A673 (cell line): ENCODE data around the gene MSH3. TPM values are rescaled to one million over a fixed set of nuclear protein-coding genes. Genes with fewer than 3 reads are reported as not detected.

Source experiments
- BruUV-seq: library from RNA; stranded (reverse); fragments of 400-500 nt; replicated peaks from 2 replicates; lab custom pipeline; 2021; lab: Mats Ljungman, UMichigan
- CTCF ChIA-PET: fragments of 300-600 bp; sonication (Branson Sonifier 250); formaldehyde crosslinking; loops from one replicate; lab custom pipeline; 2022; ENCODE audit warnings: antibody characterized with exemption; lab: Charles Lee
- POLR2A ChIA-PET: fragments of 300-600 bp; sonication (Branson Sonifier 250); formaldehyde crosslinking; loops from one replicate; lab custom pipeline; 2022; ENCODE audit warnings: antibody characterized with exemption; ENCODE audit not compliant: low non-redundant PET; lab: Charles Lee
- DNase-seq: peaks from one replicate; pipeline ENCODE4 v3.0.0-alpha.2; 2015; ENCODE audit warnings: low spot score
- H3K27ac ChIP-seq: fragments of 200-600 bp; sonication (generic); 2 replicates; pipeline ENCODE4 v1.5.1; 2016; ENCODE audit warnings: mixed run types, low read depth, mild to moderate bottlenecking, mixed read lengths, antibody characterized with exemption, low read length; ENCODE audit not compliant: poor library complexity, severe bottlenecking
- H3K27me3 ChIP-seq: fragments of 200-600 bp; sonication (generic); replicated peaks from 2 replicates; pipeline ENCODE4 v1.6.1; 2017; ENCODE audit warnings: mixed run types, low read depth, mild to moderate bottlenecking, mixed read lengths, antibody characterized with exemption, low read length; ENCODE audit not compliant: insufficient read depth, poor library complexity
- H3K36me3 ChIP-seq: fragments of 200-600 bp; sonication (generic); 2 replicates; pipeline ENCODE4 v1.6.1; 2016; ENCODE audit warnings: mixed run types, mild to moderate bottlenecking, mixed read lengths, antibody characterized with exemption, low read length; ENCODE audit not compliant: insufficient read depth, poor library complexity, severe bottlenecking
- H3K4me1 ChIP-seq: fragments of 200-600 bp; sonication (generic); 2 replicates; pipeline ENCODE4 v1.6.1; 2017; ENCODE audit warnings: mixed run types, mild to moderate bottlenecking, mixed read lengths, antibody characterized with exemption, low read length; ENCODE audit not compliant: insufficient read depth, poor library complexity, severe bottlenecking
- H3K4me3 ChIP-seq: fragments of 200-600 bp; sonication (generic); 2 replicates; pipeline ENCODE4 v1.5.1; 2016; ENCODE audit warnings: low read depth, mixed run types, mild to moderate bottlenecking, mixed read lengths, low read length; ENCODE audit not compliant: poor library complexity, severe bottlenecking
- H3K9me3 ChIP-seq: fragments of 200-600 bp; sonication (generic); 2 replicates; pipeline ENCODE4 v1.6.1; 2016; ENCODE audit warnings: mixed run types, low read depth, mild to moderate bottlenecking, mixed read lengths, antibody characterized with exemption, low read length; ENCODE audit not compliant: poor library complexity, severe bottlenecking
- EZH2 ChIP-seq: fragments of 200-600 bp; sonication (generic); IDR thresholded peaks from 2 replicates; pipeline ENCODE4 v1.6.1; 2017; ENCODE audit warnings: borderline replicate concordance, low read depth, mild to moderate bottlenecking, mixed read lengths, antibody characterized with exemption, low read length; ENCODE audit not compliant: poor library complexity, severe bottlenecking
- intact Hi-C: fragments of 100-400 bp; cut with micrococcal nuclease; formaldehyde crosslinking; loops from one replicate; pipeline ENCODE4 v1.10.0; 2022; ENCODE audit not compliant: unreplicated experiment
- total RNA-seq: library from RNA; stranded (reverse); gene quantifications from 2 replicates; pipeline ENCODE4 v1.2.3, GENCODE V29; 2021
- TF ChIP-seq, protein P1 (sequence below): fragments of 300-800, 200-600 bp; sonication (generic); conservative IDR thresholded peaks from 2 replicates; pipeline ENCODE4 v1.5.1; 2017; ENCODE audit warnings: low read depth, mild to moderate bottlenecking, antibody characterized with exemption, low read length, moderate library complexity, mixed read lengths

MSH3 gene
- total RNA-seq, 1 experiment from 2014 or later: 16.2 TPM

DNA sequence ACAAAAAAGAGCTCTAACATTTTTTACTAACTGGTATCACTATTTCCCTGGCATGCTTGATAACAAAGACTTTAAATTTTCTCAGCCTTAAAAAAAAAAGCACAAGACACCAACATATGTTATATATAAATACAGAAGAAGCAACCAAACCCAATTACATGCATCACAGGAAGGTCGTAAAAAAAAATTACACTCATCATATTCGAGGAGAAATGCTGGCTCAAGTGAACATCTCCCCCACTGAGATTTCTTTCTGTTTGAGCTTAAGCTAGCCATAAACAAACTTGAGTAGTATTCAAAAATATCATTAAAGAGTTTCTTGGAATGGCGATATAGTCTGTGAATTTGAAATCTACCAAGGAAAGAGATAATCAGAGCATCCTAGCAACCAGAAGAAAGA is 7.5 kb upstream of the MSH3 start:
- Histone ChIP-seq H3K9me3 (no peaks in the 10 kb centered on the region), H3K27ac (no peak overlapping the region), H3K4me3 (no peak overlapping the region), H3K36me3 (peaks cover 60% of the 10 kb centered on the region), H3K4me1 (no peaks in the 10 kb centered on the region), H3K27me3 (no peaks in the 10 kb centered on the region)
- no peak for TF ChIP-seq EZH2
- TF ChIP-seq, protein P1, sequence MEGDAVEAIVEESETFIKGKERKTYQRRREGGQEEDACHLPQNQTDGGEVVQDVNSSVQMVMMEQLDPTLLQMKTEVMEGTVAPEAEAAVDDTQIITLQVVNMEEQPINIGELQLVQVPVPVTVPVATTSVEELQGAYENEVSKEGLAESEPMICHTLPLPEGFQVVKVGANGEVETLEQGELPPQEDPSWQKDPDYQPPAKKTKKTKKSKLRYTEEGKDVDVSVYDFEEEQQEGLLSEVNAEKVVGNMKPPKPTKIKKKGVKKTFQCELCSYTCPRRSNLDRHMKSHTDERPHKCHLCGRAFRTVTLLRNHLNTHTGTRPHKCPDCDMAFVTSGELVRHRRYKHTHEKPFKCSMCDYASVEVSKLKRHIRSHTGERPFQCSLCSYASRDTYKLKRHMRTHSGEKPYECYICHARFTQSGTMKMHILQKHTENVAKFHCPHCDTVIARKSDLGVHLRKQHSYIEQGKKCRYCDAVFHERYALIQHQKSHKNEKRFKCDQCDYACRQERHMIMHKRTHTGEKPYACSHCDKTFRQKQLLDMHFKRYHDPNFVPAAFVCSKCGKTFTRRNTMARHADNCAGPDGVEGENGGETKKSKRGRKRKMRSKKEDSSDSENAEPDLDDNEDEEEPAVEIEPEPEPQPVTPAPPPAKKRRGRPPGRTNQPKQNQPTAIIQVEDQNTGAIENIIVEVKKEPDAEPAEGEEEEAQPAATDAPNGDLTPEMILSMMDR: no peak
- POLR2A ChIA-PET: interaction anchor here (0.7 kb wide), 1 partner anchor 47 kb away, joined by 3 read pairs; no protein-coding TSS in a partner anchor
- DNase-seq: peak; percentile 60
- CTCF ChIA-PET: no interaction called here
- TSS peak; percentile 6 for BruUV-seq
- intact Hi-C loops: no loop called here

GRCh38 chr5:80653502-80653901 is 950 bp upstream of the MSH3 start:
- H3K27ac ChIP-seq: peak overlapping the region; percentile 97
- POLR2A ChIA-PET: no interaction called here
- H3K4me1 ChIP-seq: peaks cover 16% of the 10 kb centered on the region
- no peak for DNase-seq
- H3K36me3 ChIP-seq: peaks cover 26% of the 10 kb centered on the region
- TF ChIP-seq EZH2: no peak
- TF ChIP-seq, protein P1: no peak
- BruUV-seq: no TSS peak
- CTCF ChIA-PET: interaction anchor here (0.6 kb wide), 1 partner anchor 172 kb away, joined by 3 read pairs; no protein-coding TSS in a partner anchor
- no peaks in the 10 kb centered on the region for H3K27me3 ChIP-seq
- H3K4me3 ChIP-seq: peak overlapping the region; percentile 97
- intact Hi-C loops: no loop called here
- no peaks in the 10 kb centered on the region for H3K9me3 ChIP-seq

- intact Hi-C loops: loop anchor here (2.0 kb wide), 1 partner anchor 171 kb away; no protein-coding TSS in a partner anchor
- no TSS peak for BruUV-seq
- Histone ChIP-seq H3K36me3 (peaks cover 22% of the 10 kb centered on the region), H3K27me3 (no peaks in the 10 kb centered on the region), H3K27ac (peak overlapping the region; percentile 97), H3K4me1 (peaks cover 16% of the 10 kb centered on the region), H3K4me3 (peak overlapping the region; percentile 97), H3K9me3 (no peaks in the 10 kb centered on the region)
- peak; percentile 41 for DNase-seq
- TF ChIP-seq EZH2: no peak
- TF ChIP-seq, protein P1: no peak
- POLR2A ChIA-PET: interaction anchor here (0.6 kb wide), 1 partner anchor 96 kb away, joined by 4 read pairs; no protein-coding TSS in a partner anchor
- CTCF ChIA-PET: no interaction called here
Measured at GRCh38 chr5:80654054-80654390, 430 bp upstream of the MSH3 start.
